B cell (primary cell): Measurements from ENCODE around the gene SLC12A7. TPM values are rescaled to one million over a fixed set of nuclear protein-coding genes. Genes with fewer than 3 reads are reported as not detected.

Experiments used
- ATAC-seq: fragments of 200-7000 bp; cut with Tn5 transposase; one replicate; pipeline ENCODE4 v1.10.0; 2021; ENCODE audit warnings: low read depth, mild to moderate bottlenecking, moderate number of reproducible peaks, moderate library complexity
- CTCF ChIA-PET: fragments of 350-600 bp; sonication (Branson Sonifier 250); formaldehyde crosslinking; loops from one replicate; lab custom pipeline; 2021; ENCODE audit warnings: antibody characterized with exemption, inconsistent platforms; lab: Charles Lee
- POLR2A ChIA-PET: fragments of 350-600 bp; sonication (Branson Sonifier 250); formaldehyde crosslinking; loops from one replicate; lab custom pipeline; 2021; ENCODE audit warnings: antibody characterized with exemption; lab: Charles Lee
- DNase-seq: peaks from one replicate; pipeline ENCODE4 v3.0.0; 2013
- H2AFZ ChIP-seq: 2 replicates; pipeline ENCODE4 v1.6.1; 2012; ENCODE audit warnings: mild to moderate bottlenecking, low read depth, low read length; ENCODE audit not compliant: insufficient read depth, poor library complexity, severe bottlenecking
- H3K27ac ChIP-seq, 2 donors: 1 replicate in 1 of 2; 2 replicates in 1 of 2; pipeline ENCODE4 v1.5.1; 2012 to 2013; ENCODE audit warnings: low read length in 2 of 2, mild to moderate bottlenecking in 2 of 2, moderate library complexity in 1 of 2
- H3K27me3 ChIP-seq, 4 experiments: fragments of 200-600 bp in 1 of 4; sonication (generic) in 1 of 4; replicated peaks in 1 of 4; 1 replicate in 2 of 4; 2 replicates in 2 of 4; pipeline versions ENCODE4 v1.6.1 to v1.7.0; 2013 to 2016; ENCODE audit warnings: low read length in 3 of 4, mild to moderate bottlenecking in 2 of 4, mixed read lengths in 1 of 4, moderate library complexity in 1 of 4; ENCODE audit not compliant: insufficient read depth in 4 of 4, control insufficient read depth in 3 of 4; ENCODE audit errors: control extremely low read depth in 1 of 4
- H3K36me3 ChIP-seq, 2 experiments: replicated peaks in 1 of 2; 1 replicate in 1 of 2; 2 replicates in 1 of 2; pipeline versions ENCODE4 v1.6.1 to v1.7.1; 2013; ENCODE audit warnings: low read length in 1 of 2; ENCODE audit not compliant: insufficient read depth in 2 of 2, control insufficient read depth in 1 of 2; ENCODE audit errors: control extremely low read depth in 1 of 2, extremely low read depth in 1 of 2
- H3K4me1 ChIP-seq, 2 donors: fragments of 200-600 bp in 1 of 2; sonication (generic) in 1 of 2; 1 replicate in 1 of 2; 2 replicates in 1 of 2; pipeline versions ENCODE4 v1.5.1 to v1.6.1; 2013 to 2017; ENCODE audit warnings: low read length in 2 of 2; ENCODE audit not compliant: control insufficient read depth in 2 of 2, insufficient read depth in 2 of 2
- H3K4me2 ChIP-seq: replicated peaks from 2 replicates; pipeline ENCODE3; 2012; ENCODE audit warnings: mild to moderate bottlenecking, low read depth, low read length; ENCODE audit not compliant: poor library complexity, severe bottlenecking
- H3K4me3 ChIP-seq, 5 experiments: fragments of 200-600 bp in 1 of 5; sonication (generic) in 1 of 5; 1 replicate in 3 of 5; 2 replicates in 2 of 5; pipeline versions ENCODE4 v1.5.1 to v1.7.0; 2011 to 2016; ENCODE audit warnings: low read length in 4 of 5, mild to moderate bottlenecking in 4 of 5, low read depth in 2 of 5, control low read depth in 1 of 5, moderate library complexity in 1 of 5; ENCODE audit not compliant: insufficient read depth in 1 of 5; ENCODE audit errors: control extremely low read depth in 1 of 5, extremely low read depth in 1 of 5
- H3K79me2 ChIP-seq: fragments of 200-600 bp; sonication (generic); one replicate; pipeline ENCODE4 v1.6.0; 2016; ENCODE audit warnings: low read length; ENCODE audit not compliant: control insufficient read depth, insufficient read depth
- H3K9ac ChIP-seq: fragments of 200-600 bp; sonication (generic); 2 replicates; pipeline ENCODE4 v1.6.1; 2017; ENCODE audit warnings: mild to moderate bottlenecking, low read length, moderate library complexity
- H3K9me3 ChIP-seq, 3 donors: one replicate each; pipeline versions ENCODE4 v1.6.1 to v1.7.1; 2013; ENCODE audit warnings: low read length in 2 of 3; ENCODE audit not compliant: control insufficient read depth in 2 of 3, insufficient read depth in 1 of 3; ENCODE audit errors: control extremely low read depth in 1 of 3
- H4K20me1 ChIP-seq: 2 replicates; pipeline ENCODE4 v1.6.0; 2012; ENCODE audit warnings: mild to moderate bottlenecking, low read length; ENCODE audit not compliant: insufficient read depth, control insufficient read depth, poor library complexity, severe bottlenecking
- H3K27ac Mint-ChIP-seq: one replicate; pipeline ENCODE4 v1.8.0; 2021; ENCODE audit warnings: mixed read lengths
- H3K27me3 Mint-ChIP-seq: one replicate; pipeline ENCODE4 v1.8.0; 2021; ENCODE audit warnings: mixed read lengths
- H3K4me1 Mint-ChIP-seq: one replicate; pipeline ENCODE4 v1.8.0; 2021; ENCODE audit warnings: mixed read lengths
- H3K4me3 Mint-ChIP-seq: one replicate; pipeline ENCODE4 v1.8.0; 2021; ENCODE audit warnings: mixed read lengths
- H3K9me3 Mint-ChIP-seq: one replicate; pipeline ENCODE4 v1.8.0; 2022; ENCODE audit warnings: mixed read lengths; ENCODE audit not compliant: insufficient read depth
- CTCF ChIP-seq: fragments of 200-600 bp; IDR thresholded peaks from one replicate; pipeline ENCODE4 v1.8.0; 2022; ENCODE audit warnings: antibody characterized with exemption, mild to moderate bottlenecking
- EZH2 ChIP-seq: IDR thresholded peaks from 2 replicates; pipeline ENCODE4 v1.6.1; 2012; ENCODE audit warnings: borderline replicate concordance, low read depth, mild to moderate bottlenecking, moderate library complexity, low read length; ENCODE audit not compliant: insufficient read depth, poor library complexity, severe bottlenecking
- WGBS: methylation state at CpG from one replicate; pipeline ENCODE4 v1.1.5; 2013; ENCODE audit warnings: missing lambda C conversion rate; ENCODE audit not compliant: insufficient coverage; 5-methylcytosine and 5-hydroxymethylcytosine counted together
- intact Hi-C: fragments of 100-400 bp; cut with micrococcal nuclease; formaldehyde crosslinking; loops from one replicate; pipeline ENCODE4 v1.10.0; 2022
- polyA plus RNA-seq: library from polyadenylated mRNA; depleted of rRNA; stranded (reverse); fragments of >200 nt; gene quantifications from 2 replicates; pipeline ENCODE4 v1.2.3, GENCODE V29; 2012
- total RNA-seq, 2 donors: library from RNA; stranded (reverse); fragments of 120-200 nt in 1 of 2; gene quantifications; 1 replicate in 1 of 2; 2 replicates in 1 of 2; pipeline versions ENCODE4 v1.2.3 to v1.2.4, GENCODE V29; 2013 to 2022

Gene SLC12A7
- total and polyA plus RNA-seq, 2 donors (not counting 1 experiment from before 2014, with no cell fraction given) = 25.5 to 34.4 TPM

DNA sequence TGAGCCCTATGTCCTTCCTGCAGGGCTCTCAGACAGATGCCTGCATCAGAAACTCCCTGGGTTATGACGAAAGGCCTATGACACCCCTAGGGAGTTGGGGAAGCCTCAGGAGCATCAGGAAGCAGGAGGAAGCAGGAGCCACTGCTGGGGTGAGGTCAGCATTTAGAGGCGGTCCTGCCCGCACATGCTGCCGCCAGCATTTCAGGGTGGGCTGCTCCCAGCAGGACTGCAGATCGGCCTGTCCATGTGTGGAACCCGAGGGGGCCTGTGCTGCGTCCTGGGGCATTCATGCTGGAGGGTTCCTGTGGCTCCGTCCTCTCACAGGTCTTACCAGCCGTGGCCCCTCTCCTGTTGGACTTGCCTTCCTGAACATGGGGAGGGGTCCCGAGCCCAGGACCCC, 96.4 kb downstream of the SLC12A7 start:
- ATAC-seq (no peak), DNase-seq (no peak)
- Mint-ChIP-seq H3K27me3 (peaks cover 16% of the 10 kb centered on the region), H3K9me3 (no peaks in the 10 kb centered on the region), H3K4me3 (no peak overlapping the region), H3K4me1 (peaks cover 2% of the 10 kb centered on the region), H3K27ac (no peak overlapping the region)
- ChIA-PET CTCF (no interaction called here), POLR2A (no interaction called here)
- H4K20me1 ChIP-seq = no peaks in the 10 kb centered on the region
- no peaks in the 10 kb centered on the region for H3K79me2 ChIP-seq
- TF ChIP-seq EZH2 (no peak), CTCF (no peak)
- no peak overlapping the region for H3K4me2 ChIP-seq
- peaks cover 0 to 13% (median 0%) of the 10 kb centered on the region in 4 experiments for H3K27me3 ChIP-seq
- no peak overlapping the region for H2AFZ ChIP-seq
- H3K27ac ChIP-seq = no peak overlapping the region
- H3K4me1 ChIP-seq = no peaks in the 10 kb centered on the region
- intact Hi-C loops = no loop called here
- no peak overlapping the region for H3K4me3 ChIP-seq
- H3K9me3 ChIP-seq = no peaks in the 10 kb centered on the region
- no peak overlapping the region for H3K9ac ChIP-seq
- no peaks in the 10 kb centered on the region for H3K36me3 ChIP-seq
- 81% methylated on average over 10 of the region's 10 CpGs for WGBS

DNA sequence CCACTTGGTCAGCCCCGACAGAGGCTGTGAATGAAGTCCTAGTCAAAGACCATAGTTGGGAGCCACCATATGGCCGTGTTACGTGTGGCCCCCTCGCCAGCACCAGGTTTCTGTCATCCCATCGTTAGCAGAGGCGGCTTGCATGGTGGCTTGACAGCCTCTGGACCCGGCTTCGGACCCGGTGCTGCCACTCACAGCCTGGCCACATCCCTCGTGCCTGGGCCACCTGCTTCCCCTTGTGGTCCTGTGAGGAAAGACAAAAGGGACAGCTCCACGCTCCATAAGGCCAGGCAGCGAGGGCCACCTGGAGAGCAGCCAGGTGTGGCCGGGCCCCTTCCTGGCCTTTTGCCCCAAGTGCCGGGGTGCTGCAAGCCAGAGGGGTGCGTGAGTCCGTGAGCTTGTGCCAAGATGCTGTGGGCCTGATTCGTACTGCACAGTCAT, 97.1 kb downstream of the SLC12A7 start:
- Histone ChIP-seq H3K36me3 (no peaks in the 10 kb centered on the region), H3K9ac (no peak overlapping the region), H3K4me1 (peaks cover 2 to 5% of the 10 kb centered on the region in 2 donors), H3K27me3 (peaks cover 0 to 20% (median 6%) of the 10 kb centered on the region in 4 experiments), H3K4me3 (no peak overlapping the region), H3K27ac (no peak overlapping the region), H4K20me1 (no peaks in the 10 kb centered on the region), H3K9me3 (peaks cover 0 to 3% (median 0%) of the 10 kb centered on the region in 3 donors), H3K79me2 (no peaks in the 10 kb centered on the region), H3K4me2 (no peak overlapping the region), H2AFZ (no peak overlapping the region)
- 54% methylated on average over 17 of the region's 17 CpGs for WGBS
- intact Hi-C loops = no loop called here
- ChIA-PET CTCF (no interaction called here), POLR2A (no interaction called here)
- Mint-ChIP-seq H3K4me1 (peaks cover 2% of the 10 kb centered on the region), H3K9me3 (no peaks in the 10 kb centered on the region), H3K4me3 (no peak overlapping the region), H3K27ac (no peak overlapping the region), H3K27me3 (peaks cover 23% of the 10 kb centered on the region)
- no peak for ATAC-seq
- no peak for DNase-seq
- no peak for TF ChIP-seq CTCF
- TF ChIP-seq EZH2 = no peak
